GM19468 (cell line): ENCODE data around the gene TERB2.
A peak's percentile ranks its signal among the peaks of the same experiment; 100 is the strongest.
"Not testable (repeated sequence)": the region's sequence is repeated elsewhere in the genome, so short reads cannot be mapped to it uniquely, and the experiment has no call there.

Source experiments
- ATAC-seq: cut with Tn5 transposase; IDR thresholded peaks from one replicate; pipeline ENCODE4 v1.9.1; 2021; ENCODE audit warnings: mild to moderate bottlenecking, moderate library complexity, moderate number of reproducible peaks; ENCODE audit not compliant: unreplicated experiment; ENCODE audit errors: extremely low read depth

The TERB2 gene

DNA sequence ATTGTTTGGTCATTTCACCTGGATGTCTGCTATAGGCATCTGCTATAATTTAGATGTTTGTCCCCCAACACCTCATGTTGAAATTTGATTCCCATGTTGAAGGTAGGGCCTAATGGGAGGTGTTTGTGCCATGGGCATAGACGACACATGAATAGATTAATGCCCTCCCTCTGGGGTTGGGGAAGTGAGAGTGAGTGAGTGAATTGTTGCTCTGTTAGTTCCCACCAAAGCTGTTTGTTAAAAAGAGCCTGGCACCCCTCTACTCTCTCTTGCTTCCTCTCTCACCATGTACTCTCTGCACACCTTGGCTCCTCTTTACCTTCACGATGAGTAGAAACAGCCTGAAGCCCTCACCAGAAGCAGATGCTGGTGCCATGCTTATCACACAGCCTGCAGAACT, 42.6 kb downstream of the TERB2 start:
- ATAC-seq: no peak

- not testable (repeated sequence) for ATAC-seq
Observed at GRCh38 chr15:45001180-45001579, 44.7 kb downstream of the TERB2 start.

GRCh38 chr15:45003731-45004410, 47.4 kb downstream of the TERB2 start:
- not testable (repeated sequence) for ATAC-seq

GRCh38 chr15:45004590-45005175, 48.2 kb downstream of the TERB2 start:
- ATAC-seq: not testable (repeated sequence)

DNA sequence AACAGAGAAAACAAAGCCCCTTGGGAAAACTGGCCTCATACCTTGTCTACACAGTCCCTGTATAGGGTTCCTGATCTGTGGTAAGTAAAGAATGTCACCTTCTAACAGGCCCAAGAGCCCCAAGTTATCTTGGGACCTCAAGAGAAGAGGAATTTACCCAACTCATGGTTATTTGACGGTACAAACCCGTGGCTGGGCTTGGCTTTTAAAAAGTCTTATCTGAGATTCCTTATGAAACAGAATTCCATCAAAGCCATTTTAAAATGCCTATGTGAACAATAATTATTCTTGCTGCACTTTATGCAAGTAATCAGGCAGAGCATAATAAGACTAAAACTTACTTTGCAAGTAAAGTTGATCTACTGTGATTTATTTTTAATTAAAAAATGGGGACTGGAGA, 52.6 kb downstream of the TERB2 start:
- ATAC-seq: no peak

GRCh38 chr15:45015114-45015513, 58.6 kb downstream of the TERB2 start:
- ATAC-seq: not testable (repeated sequence)

DNA sequence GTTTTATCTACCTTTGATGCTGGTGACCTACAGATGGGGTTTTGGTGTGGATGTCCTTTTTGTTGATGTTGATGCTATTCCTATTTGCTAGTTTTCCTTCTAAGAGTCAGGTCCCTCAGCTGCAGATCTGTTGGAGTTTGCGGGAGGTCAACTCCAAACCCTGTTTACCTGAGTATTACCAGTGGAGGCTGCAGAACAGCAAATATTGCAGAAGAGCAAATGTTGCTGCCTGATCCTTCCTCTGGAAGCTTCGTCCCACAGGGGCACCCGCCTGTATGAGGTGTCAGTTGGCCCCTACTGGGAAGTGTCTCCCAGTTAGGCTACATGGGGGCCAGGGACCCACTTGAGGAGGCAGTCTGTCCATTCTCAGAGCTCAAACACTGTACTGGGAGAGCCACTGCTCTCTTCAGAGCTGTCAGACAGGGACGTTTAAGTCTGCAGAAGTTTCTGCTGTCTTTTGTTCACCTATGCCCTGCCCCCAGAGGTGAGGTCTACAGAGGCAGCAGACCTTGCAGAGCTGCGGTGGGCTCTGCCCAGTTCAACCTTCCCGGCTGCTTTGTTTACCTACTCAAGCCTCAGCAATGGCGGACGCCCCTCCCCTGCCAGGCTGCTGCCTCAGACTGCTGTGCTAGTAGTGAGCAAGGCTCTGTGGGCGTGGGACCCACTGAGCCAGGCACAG, 63.9 kb downstream of the TERB2 start:
- ATAC-seq: not testable (repeated sequence)

DNA sequence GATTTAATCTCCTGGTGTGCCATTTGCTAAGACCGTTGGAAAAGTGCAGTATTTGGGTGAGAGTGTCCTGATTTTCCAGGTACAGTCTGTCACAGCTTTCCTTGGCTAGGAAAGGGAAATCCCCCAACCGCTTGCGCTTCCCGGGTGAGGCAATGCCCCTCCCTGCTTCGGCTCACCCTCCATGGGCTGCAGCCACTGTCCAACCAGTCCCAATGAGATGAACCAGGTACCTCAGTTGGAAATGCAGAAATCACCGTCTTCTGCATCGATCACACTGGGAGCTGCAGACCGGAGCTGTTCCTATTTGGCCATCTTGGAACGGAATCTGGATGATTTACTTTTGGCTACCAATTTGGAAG, 64.4 kb downstream of the TERB2 start:
- ATAC-seq: not testable (repeated sequence)

DNA sequence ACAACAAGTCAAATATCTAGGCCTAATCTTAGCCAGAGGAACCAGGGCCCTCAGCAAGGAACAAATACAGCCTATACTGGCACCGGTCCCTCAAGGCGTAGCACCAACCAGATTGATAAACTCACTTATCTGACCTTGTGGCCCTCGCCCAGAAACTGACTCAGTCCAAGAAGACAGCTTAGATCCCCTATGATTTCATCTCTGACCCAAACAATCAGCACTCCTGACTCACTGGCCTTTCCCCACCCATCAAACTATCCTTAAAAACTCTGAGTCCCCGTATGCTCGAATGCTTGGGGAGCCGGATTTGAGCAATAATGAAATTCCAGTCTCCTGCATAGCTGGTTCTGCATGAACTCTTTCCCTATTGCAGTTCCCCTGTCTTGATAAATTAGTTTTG, 64.9 kb downstream of the TERB2 start:
- no peak for ATAC-seq

- peak; percentile 59 for ATAC-seq
Observed at GRCh38 chr15:45022871-45023658, 66.6 kb downstream of the TERB2 start, which contains the start of gene SORD. Gene SORD (plus strand): TSS chr15:45023195. CDS start chr15:45023284, 89 bp downstream.

DNA sequence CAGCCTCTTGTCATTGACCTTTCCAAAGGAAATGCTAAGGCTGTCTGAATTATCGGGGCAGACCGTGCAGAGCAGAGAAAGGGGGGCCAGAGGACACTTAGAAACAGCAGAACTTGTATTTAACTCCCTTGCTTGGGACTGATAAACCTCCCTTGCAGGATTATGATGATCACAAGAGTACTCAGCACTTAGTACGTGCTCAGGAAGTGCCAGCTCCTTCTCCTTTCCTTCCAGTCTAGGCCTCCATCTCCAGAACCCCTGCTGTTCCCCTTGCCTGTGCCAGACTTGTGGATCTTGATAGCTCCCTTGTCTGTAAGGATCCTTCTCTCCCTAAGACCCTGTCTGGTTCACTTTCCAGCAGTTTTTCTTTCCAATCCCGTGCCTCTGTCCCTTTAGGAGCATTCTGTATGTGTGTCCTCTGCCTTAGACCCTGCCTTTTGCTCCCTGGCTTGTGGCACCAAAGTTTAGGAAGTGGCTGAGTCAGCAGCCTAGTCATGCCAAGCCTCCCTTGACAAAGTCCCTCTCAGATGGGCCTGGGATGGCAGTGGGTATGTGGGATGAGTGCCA, 67.3 kb downstream of the TERB2 start:
- no peak for ATAC-seq

GRCh38 chr15:45024649-45025048, 68.2 kb downstream of the TERB2 start:
- ATAC-seq: not testable (repeated sequence)

DNA sequence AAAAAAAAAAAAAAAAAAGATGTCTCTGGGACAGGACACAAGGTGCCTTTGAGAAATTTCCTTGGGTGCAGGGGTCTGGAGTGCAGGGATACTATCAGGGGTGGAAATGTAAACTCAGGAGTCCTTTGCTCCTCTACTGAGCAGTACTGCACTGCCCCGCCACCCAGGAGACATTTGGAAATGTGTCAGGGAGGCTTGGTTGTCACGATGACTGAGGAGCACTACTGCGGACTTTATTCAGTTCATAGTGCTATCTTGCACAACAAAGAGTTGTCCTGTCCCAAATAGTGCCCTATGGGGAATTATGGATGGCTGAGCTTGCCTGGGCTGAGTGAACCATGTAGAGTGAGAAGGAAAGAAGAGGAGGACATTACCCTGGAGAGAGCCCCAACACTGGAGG, 69.1 kb downstream of the TERB2 start:
- ATAC-seq: not testable (repeated sequence)

- ATAC-seq: no peak
Observed at GRCh38 chr15:45026651-45027190, 70.2 kb downstream of the TERB2 start.

GRCh38 chr15:45027220-45027619, 70.7 kb downstream of the TERB2 start:
- ATAC-seq: no peak
